DMS114 treated with DMSO at 0.1 percent for 48 hours (cell line): ENCODE data around the gene PCDHB7.
A peak's percentile ranks its signal among the peaks of the same experiment; 100 is the strongest.
"Not testable (repeated sequence)": the region's sequence is repeated elsewhere in the genome, so short reads cannot be mapped to it uniquely, and the experiment has no call there.

Source experiments
- DNase-seq: peaks from one replicate; lab custom pipeline; 2025; ENCODE audit not compliant: unreplicated experiment; lab: John Stamatoyannopoulos, UW

Gene PCDHB7

GRCh38 chr5:141179876-141180275 is 7.4 kb downstream of the PCDHB7 start:
- DNase-seq, result not testable (repeated sequence)

- no peak for DNase-seq
Observed at GRCh38 chr5:141180313-141180712, 7.9 kb downstream of the PCDHB7 start.

GRCh38 chr5:141182248-141182647 is 9.8 kb downstream of the PCDHB7 start, which contains the start of gene PCDHB16:
PCDHB16 (plus strand) TSS chr5:141182387; CDS start chr5:141182560, 173 bp downstream.
- DNase-seq, result peak; percentile 34

GRCh38 chr5:141184117-141184855 is 11.8 kb downstream of the PCDHB7 start:
- not testable (repeated sequence) for DNase-seq

- DNase-seq, result peak; percentile 74
Observed at GRCh38 chr5:141186897-141187512, 14.6 kb downstream of the PCDHB7 start, which contains the start of gene PCDHB9. PCDHB9 (plus strand) TSS chr5:141187161; CDS start chr5:141187319, 158 bp downstream.

- DNase-seq, result not testable (repeated sequence)
Observed at GRCh38 chr5:141188682-141189081, 16.2 kb downstream of the PCDHB7 start.

GRCh38 chr5:141189131-141189530 is 16.7 kb downstream of the PCDHB7 start:
- not testable (repeated sequence) for DNase-seq

- DNase-seq, result peak; percentile 71
Observed at GRCh38 chr5:141192110-141192725, 19.8 kb downstream of the PCDHB7 start, which contains the start of gene PCDHB10. PCDHB10 (plus strand) TSS chr5:141192353; CDS start chr5:141192553, 200 bp downstream.

- DNase-seq, result not testable (repeated sequence)
Observed at GRCh38 chr5:141194332-141194731, 21.9 kb downstream of the PCDHB7 start.

GRCh38 chr5:141196363-141196762 is 23.9 kb downstream of the PCDHB7 start:
- DNase-seq, result no peak

- DNase-seq, result peak; percentile 76
Observed at GRCh38 chr5:141199359-141200235, 27.2 kb downstream of the PCDHB7 start, which contains the start of gene PCDHB11. PCDHB11 (plus strand) TSS chr5:141199627; CDS start chr5:141199775, 148 bp downstream.

- not testable (repeated sequence) for DNase-seq
Observed at GRCh38 chr5:141201126-141201525, 28.7 kb downstream of the PCDHB7 start.

GRCh38 chr5:141201646-141202045 is 29.2 kb downstream of the PCDHB7 start:
- DNase-seq, result not testable (repeated sequence)

- no peak for DNase-seq
Observed at GRCh38 chr5:141208478-141208877, 36.0 kb downstream of the PCDHB7 start, which contains the start of gene PCDHB12. PCDHB12 (plus strand) TSS chr5:141208719; CDS start chr5:141208908, 189 bp downstream.

GRCh38 chr5:141210281-141210680 is 37.8 kb downstream of the PCDHB7 start:
- DNase-seq, result not testable (repeated sequence)

- DNase-seq, result not testable (repeated sequence)
Observed at GRCh38 chr5:141210849-141211248, 38.4 kb downstream of the PCDHB7 start.

GRCh38 chr5:141213656-141214339 is 41.4 kb downstream of the PCDHB7 start, which contains the start of gene PCDHB13:
PCDHB13 (plus strand) TSS chr5:141213919; CDS start chr5:141214124, 205 bp downstream.
- not testable (repeated sequence) for DNase-seq

GRCh38 chr5:141214583-141214982 is 42.1 kb downstream of the PCDHB7 start:
- DNase-seq, result not testable (repeated sequence)

GRCh38 chr5:141215504-141215903 is 43.1 kb downstream of the PCDHB7 start:
- not testable (repeated sequence) for DNase-seq

GRCh38 chr5:141216035-141216434 is 43.6 kb downstream of the PCDHB7 start:
- DNase-seq, result not testable (repeated sequence)
